B cell (primary cell): ENCODE results near the gene RNF217. TPM values are rescaled to one million over a fixed set of nuclear protein-coding genes. Genes with fewer than 3 reads are reported as not detected.

Source experiments
- ATAC-seq: fragments of 200-7000 bp; cut with Tn5 transposase; one replicate; pipeline ENCODE4 v1.10.0; 2021; ENCODE audit warnings: low read depth, mild to moderate bottlenecking, moderate number of reproducible peaks, moderate library complexity
- CTCF ChIA-PET: fragments of 350-600 bp; sonication (Branson Sonifier 250); formaldehyde crosslinking; loops from one replicate; lab custom pipeline; 2021; ENCODE audit warnings: antibody characterized with exemption, inconsistent platforms; lab: Charles Lee
- POLR2A ChIA-PET: fragments of 350-600 bp; sonication (Branson Sonifier 250); formaldehyde crosslinking; loops from one replicate; lab custom pipeline; 2021; ENCODE audit warnings: antibody characterized with exemption; lab: Charles Lee
- DNase-seq: peaks from one replicate; pipeline ENCODE4 v3.0.0; 2013
- H2AFZ ChIP-seq: 2 replicates; pipeline ENCODE4 v1.6.1; 2012; ENCODE audit warnings: mild to moderate bottlenecking, low read depth, low read length; ENCODE audit not compliant: insufficient read depth, poor library complexity, severe bottlenecking
- H3K27ac ChIP-seq, 2 donors: 1 replicate in 1 of 2; 2 replicates in 1 of 2; pipeline ENCODE4 v1.5.1; 2012 to 2013; ENCODE audit warnings: low read length in 2 of 2, mild to moderate bottlenecking in 2 of 2, moderate library complexity in 1 of 2
- H3K27me3 ChIP-seq, 4 experiments: fragments of 200-600 bp in 1 of 4; sonication (generic) in 1 of 4; replicated peaks in 1 of 4; 1 replicate in 2 of 4; 2 replicates in 2 of 4; pipeline versions ENCODE4 v1.6.1 to v1.7.0; 2013 to 2016; ENCODE audit warnings: low read length in 3 of 4, mild to moderate bottlenecking in 2 of 4, mixed read lengths in 1 of 4, moderate library complexity in 1 of 4; ENCODE audit not compliant: insufficient read depth in 4 of 4, control insufficient read depth in 3 of 4; ENCODE audit errors: control extremely low read depth in 1 of 4
- H3K36me3 ChIP-seq, 2 experiments: replicated peaks in 1 of 2; 1 replicate in 1 of 2; 2 replicates in 1 of 2; pipeline versions ENCODE4 v1.6.1 to v1.7.1; 2013; ENCODE audit warnings: low read length in 1 of 2; ENCODE audit not compliant: insufficient read depth in 2 of 2, control insufficient read depth in 1 of 2; ENCODE audit errors: control extremely low read depth in 1 of 2, extremely low read depth in 1 of 2
- H3K4me1 ChIP-seq, 2 donors: fragments of 200-600 bp in 1 of 2; sonication (generic) in 1 of 2; 1 replicate in 1 of 2; 2 replicates in 1 of 2; pipeline versions ENCODE4 v1.5.1 to v1.6.1; 2013 to 2017; ENCODE audit warnings: low read length in 2 of 2; ENCODE audit not compliant: control insufficient read depth in 2 of 2, insufficient read depth in 2 of 2
- H3K4me2 ChIP-seq: replicated peaks from 2 replicates; pipeline ENCODE3; 2012; ENCODE audit warnings: mild to moderate bottlenecking, low read depth, low read length; ENCODE audit not compliant: poor library complexity, severe bottlenecking
- H3K4me3 ChIP-seq, 5 experiments: fragments of 200-600 bp in 1 of 5; sonication (generic) in 1 of 5; 1 replicate in 3 of 5; 2 replicates in 2 of 5; pipeline versions ENCODE4 v1.5.1 to v1.7.0; 2011 to 2016; ENCODE audit warnings: low read length in 4 of 5, mild to moderate bottlenecking in 4 of 5, low read depth in 2 of 5, control low read depth in 1 of 5, moderate library complexity in 1 of 5; ENCODE audit not compliant: insufficient read depth in 1 of 5; ENCODE audit errors: control extremely low read depth in 1 of 5, extremely low read depth in 1 of 5
- H3K79me2 ChIP-seq: fragments of 200-600 bp; sonication (generic); one replicate; pipeline ENCODE4 v1.6.0; 2016; ENCODE audit warnings: low read length; ENCODE audit not compliant: control insufficient read depth, insufficient read depth
- H3K9ac ChIP-seq: fragments of 200-600 bp; sonication (generic); 2 replicates; pipeline ENCODE4 v1.6.1; 2017; ENCODE audit warnings: mild to moderate bottlenecking, low read length, moderate library complexity
- H3K9me3 ChIP-seq, 3 donors: one replicate each; pipeline versions ENCODE4 v1.6.1 to v1.7.1; 2013; ENCODE audit warnings: low read length in 2 of 3; ENCODE audit not compliant: control insufficient read depth in 2 of 3, insufficient read depth in 1 of 3; ENCODE audit errors: control extremely low read depth in 1 of 3
- H4K20me1 ChIP-seq: 2 replicates; pipeline ENCODE4 v1.6.0; 2012; ENCODE audit warnings: mild to moderate bottlenecking, low read length; ENCODE audit not compliant: insufficient read depth, control insufficient read depth, poor library complexity, severe bottlenecking
- H3K27ac Mint-ChIP-seq: one replicate; pipeline ENCODE4 v1.8.0; 2021; ENCODE audit warnings: mixed read lengths
- H3K27me3 Mint-ChIP-seq: one replicate; pipeline ENCODE4 v1.8.0; 2021; ENCODE audit warnings: mixed read lengths
- H3K4me1 Mint-ChIP-seq: one replicate; pipeline ENCODE4 v1.8.0; 2021; ENCODE audit warnings: mixed read lengths
- H3K4me3 Mint-ChIP-seq: one replicate; pipeline ENCODE4 v1.8.0; 2021; ENCODE audit warnings: mixed read lengths
- H3K9me3 Mint-ChIP-seq: one replicate; pipeline ENCODE4 v1.8.0; 2022; ENCODE audit warnings: mixed read lengths; ENCODE audit not compliant: insufficient read depth
- EZH2 ChIP-seq: IDR thresholded peaks from 2 replicates; pipeline ENCODE4 v1.6.1; 2012; ENCODE audit warnings: borderline replicate concordance, low read depth, mild to moderate bottlenecking, moderate library complexity, low read length; ENCODE audit not compliant: insufficient read depth, poor library complexity, severe bottlenecking
- WGBS: methylation state at CpG from one replicate; pipeline ENCODE4 v1.1.5; 2013; ENCODE audit warnings: missing lambda C conversion rate; ENCODE audit not compliant: insufficient coverage; 5-methylcytosine and 5-hydroxymethylcytosine counted together
- intact Hi-C: fragments of 100-400 bp; cut with micrococcal nuclease; formaldehyde crosslinking; loops from one replicate; pipeline ENCODE4 v1.10.0; 2022
- polyA plus RNA-seq: library from polyadenylated mRNA; depleted of rRNA; stranded (reverse); fragments of >200 nt; gene quantifications from 2 replicates; pipeline ENCODE4 v1.2.3, GENCODE V29; 2012
- total RNA-seq, 2 donors: library from RNA; stranded (reverse); fragments of 120-200 nt in 1 of 2; gene quantifications; 1 replicate in 1 of 2; 2 replicates in 1 of 2; pipeline versions ENCODE4 v1.2.3 to v1.2.4, GENCODE V29; 2013 to 2022
- TF ChIP-seq, protein P1 (sequence below): fragments of 200-600 bp; IDR thresholded peaks from one replicate; pipeline ENCODE4 v1.8.0; 2022; ENCODE audit warnings: antibody characterized with exemption, mild to moderate bottlenecking

The RNF217 gene
- total and polyA plus RNA-seq, 2 donors (not counting 1 experiment from before 2014, with no cell fraction given), result 0.03 TPM; not detected in 1

DNA sequence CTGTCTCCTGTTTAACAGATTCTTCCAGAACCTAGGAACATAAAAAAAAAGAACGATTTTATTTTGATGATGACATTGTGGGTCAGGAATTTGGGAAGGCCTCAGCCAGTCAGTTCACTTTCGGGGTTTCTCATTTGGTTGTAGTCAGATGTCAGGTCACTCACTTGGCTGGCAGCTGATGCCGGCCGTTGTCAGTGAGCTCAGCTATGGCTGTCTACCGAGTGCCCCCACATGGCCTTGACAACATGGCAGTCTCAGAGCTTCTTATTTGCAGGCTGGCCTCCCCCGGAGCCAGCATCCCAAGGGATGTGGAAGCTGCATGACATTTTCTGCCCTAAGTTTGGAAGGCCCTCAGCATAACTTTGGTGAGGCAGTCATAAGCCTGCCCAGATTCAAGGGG is 11.5 kb downstream of the RNF217 start:
- POLR2A ChIA-PET, result no interaction called here
- ATAC-seq, result no peak
- Histone ChIP-seq H3K9ac (no peak overlapping the region), H3K27me3 (no peaks in the 10 kb centered on the region), H3K36me3 (no peaks in the 10 kb centered on the region), H3K9me3 (peaks cover 0 to 9% (median 5%) of the 10 kb centered on the region in 3 donors), H3K4me1 (no peaks in the 10 kb centered on the region), H3K4me3 (no peak overlapping the region), H3K27ac (no peak overlapping the region), H3K79me2 (no peaks in the 10 kb centered on the region), H4K20me1 (no peaks in the 10 kb centered on the region), H3K4me2 (no peak overlapping the region), H2AFZ (no peak overlapping the region)
- no peak overlapping the region for H3K4me3 Mint-ChIP-seq
- intact Hi-C loops, result no loop called here
- TF ChIP-seq EZH2, result no peak
- TF ChIP-seq, protein P1, sequence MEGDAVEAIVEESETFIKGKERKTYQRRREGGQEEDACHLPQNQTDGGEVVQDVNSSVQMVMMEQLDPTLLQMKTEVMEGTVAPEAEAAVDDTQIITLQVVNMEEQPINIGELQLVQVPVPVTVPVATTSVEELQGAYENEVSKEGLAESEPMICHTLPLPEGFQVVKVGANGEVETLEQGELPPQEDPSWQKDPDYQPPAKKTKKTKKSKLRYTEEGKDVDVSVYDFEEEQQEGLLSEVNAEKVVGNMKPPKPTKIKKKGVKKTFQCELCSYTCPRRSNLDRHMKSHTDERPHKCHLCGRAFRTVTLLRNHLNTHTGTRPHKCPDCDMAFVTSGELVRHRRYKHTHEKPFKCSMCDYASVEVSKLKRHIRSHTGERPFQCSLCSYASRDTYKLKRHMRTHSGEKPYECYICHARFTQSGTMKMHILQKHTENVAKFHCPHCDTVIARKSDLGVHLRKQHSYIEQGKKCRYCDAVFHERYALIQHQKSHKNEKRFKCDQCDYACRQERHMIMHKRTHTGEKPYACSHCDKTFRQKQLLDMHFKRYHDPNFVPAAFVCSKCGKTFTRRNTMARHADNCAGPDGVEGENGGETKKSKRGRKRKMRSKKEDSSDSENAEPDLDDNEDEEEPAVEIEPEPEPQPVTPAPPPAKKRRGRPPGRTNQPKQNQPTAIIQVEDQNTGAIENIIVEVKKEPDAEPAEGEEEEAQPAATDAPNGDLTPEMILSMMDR, result no peak
- H3K4me1 Mint-ChIP-seq, result no peaks in the 10 kb centered on the region
- H3K9me3 Mint-ChIP-seq, result peaks cover 3% of the 10 kb centered on the region
- DNase-seq, result no peak
- H3K27ac Mint-ChIP-seq, result no peak overlapping the region
- CTCF ChIA-PET, result no interaction called here
- 90% methylated on average over 6 of the region's 6 CpGs for WGBS
- no peaks in the 10 kb centered on the region for H3K27me3 Mint-ChIP-seq

GRCh38 chr6:124974771-124975377 is 12.6 kb downstream of the RNF217 start:
- no peak for ATAC-seq
- H3K9me3 Mint-ChIP-seq, result peaks cover 9% of the 10 kb centered on the region
- 100% methylated on average over 2 of the region's 6 CpGs for WGBS
- POLR2A ChIA-PET, result no interaction called here
- intact Hi-C loops, result no loop called here
- H3K79me2 ChIP-seq, result no peaks in the 10 kb centered on the region
- H2AFZ ChIP-seq, result no peak overlapping the region
- H3K27me3 Mint-ChIP-seq, result no peaks in the 10 kb centered on the region
- TF ChIP-seq, protein P1, result no peak
- no peak for TF ChIP-seq EZH2
- H3K4me3 Mint-ChIP-seq, result no peak overlapping the region
- no peaks in the 10 kb centered on the region for H4K20me1 ChIP-seq
- peaks cover 0 to 15% (median 8%) of the 10 kb centered on the region in 3 donors for H3K9me3 ChIP-seq
- H3K4me2 ChIP-seq, result no peak overlapping the region
- H3K4me1 ChIP-seq, result no peaks in the 10 kb centered on the region
- no peaks in the 10 kb centered on the region for H3K4me1 Mint-ChIP-seq
- H3K27ac ChIP-seq, result no peak overlapping the region
- CTCF ChIA-PET, result no interaction called here
- H3K36me3 ChIP-seq, result no peaks in the 10 kb centered on the region
- H3K4me3 ChIP-seq, result no peak overlapping the region
- H3K27ac Mint-ChIP-seq, result no peak overlapping the region
- H3K27me3 ChIP-seq, result no peaks in the 10 kb centered on the region
- H3K9ac ChIP-seq, result no peak overlapping the region
- DNase-seq, result no peak
